ENCODE data around the gene PRKRA.

DNA sequence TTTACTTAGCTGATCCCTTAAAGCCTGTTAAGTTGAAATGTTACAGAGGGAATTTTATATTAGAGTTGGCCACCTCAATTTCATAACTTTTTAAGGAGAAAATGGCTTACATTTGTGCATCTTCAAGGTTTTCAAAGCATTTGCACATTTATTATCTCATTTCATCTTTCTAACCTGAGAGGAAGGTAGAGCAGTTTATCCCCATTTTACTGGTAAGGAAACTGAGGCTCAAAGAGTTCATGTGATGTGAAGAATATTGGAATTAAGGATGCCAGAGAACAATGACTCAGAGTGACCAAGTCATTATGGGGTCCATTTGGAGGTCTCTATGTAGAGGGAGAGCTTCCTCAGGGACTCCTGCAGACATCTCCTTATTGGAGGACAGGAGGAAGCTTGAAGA is 35.0 kb downstream of the PRKRA start:
- TF ChIP-seq RARB (CRISPR knock-in tag; IDR thresholded peaks at IDR 0.05) (no peak), ZNF70 (CRISPR knock-in tag; IDR thresholded peaks at IDR 0.05) (no peak)
- TF ChIP-seq, protein P1, sequence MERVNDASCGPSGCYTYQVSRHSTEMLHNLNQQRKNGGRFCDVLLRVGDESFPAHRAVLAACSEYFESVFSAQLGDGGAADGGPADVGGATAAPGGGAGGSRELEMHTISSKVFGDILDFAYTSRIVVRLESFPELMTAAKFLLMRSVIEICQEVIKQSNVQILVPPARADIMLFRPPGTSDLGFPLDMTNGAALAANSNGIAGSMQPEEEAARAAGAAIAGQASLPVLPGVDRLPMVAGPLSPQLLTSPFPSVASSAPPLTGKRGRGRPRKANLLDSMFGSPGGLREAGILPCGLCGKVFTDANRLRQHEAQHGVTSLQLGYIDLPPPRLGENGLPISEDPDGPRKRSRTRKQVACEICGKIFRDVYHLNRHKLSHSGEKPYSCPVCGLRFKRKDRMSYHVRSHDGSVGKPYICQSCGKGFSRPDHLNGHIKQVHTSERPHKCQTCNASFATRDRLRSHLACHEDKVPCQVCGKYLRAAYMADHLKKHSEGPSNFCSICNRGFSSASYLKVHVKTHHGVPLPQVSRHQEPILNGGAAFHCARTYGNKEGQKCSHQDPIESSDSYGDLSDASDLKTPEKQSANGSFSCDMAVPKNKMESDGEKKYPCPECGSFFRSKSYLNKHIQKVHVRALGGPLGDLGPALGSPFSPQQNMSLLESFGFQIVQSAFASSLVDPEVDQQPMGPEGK (CRISPR knock-in tag; IDR thresholded peaks at IDR 0.05; ENCODE audit: borderline replicate concordance), result no peak
